H1 (cell line): ENCODE measurements around the gene C3AR1. TPM values are rescaled to one million over a fixed set of nuclear protein-coding genes. Genes with fewer than 3 reads are reported as not detected.

ENCODE experiments used
- CTCF ChIA-PET: fragments of 300-600 bp; sonication (Branson Sonifier 250); formaldehyde crosslinking; loops from one replicate; lab custom pipeline; 2021; ENCODE audit not compliant: partially characterized antibody; lab: Charles Lee
- POLR2A ChIA-PET: fragments of 300-600 bp; sonication (Branson Sonifier 250); formaldehyde crosslinking; loops from one replicate; lab custom pipeline; 2021; ENCODE audit warnings: inconsistent platforms; ENCODE audit not compliant: partially characterized antibody; lab: Charles Lee
- DNase-seq, 2 experiments: peaks; one replicate each; pipeline versions ENCODE4 v3.0.0 to v3.0.0-alpha.2; 2010 to 2022; ENCODE audit warnings: low spot score in 2 of 2, low read depth in 1 of 2, mixed read lengths in 1 of 2
- FAIRE-seq: peaks from 2 replicates; lab custom pipeline; 2011; peaks lifted over from hg19 to GRCh38; lab: Jason Lieb, UNC
- H2AFZ ChIP-seq: 2 replicates; pipeline ENCODE4 v1.8.1; 2012; ENCODE audit warnings: low read length, inconsistent platforms
- H2AK5ac ChIP-seq: 2 replicates; pipeline ENCODE4 v1.6.1; 2013; ENCODE audit warnings: low read depth, low read length
- H2BK120ac ChIP-seq: replicated peaks from 2 replicates; pipeline ENCODE3; 2013; ENCODE audit warnings: low read depth, low read length, inconsistent platforms
- H2BK12ac ChIP-seq: 2 replicates; pipeline ENCODE4 v1.6.1; 2013; ENCODE audit warnings: low read depth, low read length
- H2BK15ac ChIP-seq: 2 replicates; pipeline ENCODE4 v1.6.1; 2013; ENCODE audit warnings: low read length
- H2BK20ac ChIP-seq: 2 replicates; pipeline ENCODE4 v1.6.1; 2013; ENCODE audit warnings: low read length
- H2BK5ac ChIP-seq: 2 replicates; pipeline ENCODE4 v1.6.1; 2013; ENCODE audit warnings: low read depth, low read length
- H3K14ac ChIP-seq: 2 replicates; pipeline ENCODE4 v1.6.1; 2013; ENCODE audit warnings: inconsistent platforms; ENCODE audit not compliant: insufficient read length
- H3K18ac ChIP-seq: 2 replicates; pipeline ENCODE4 v1.6.1; 2013; ENCODE audit warnings: low read length; ENCODE audit errors: extremely low read depth
- H3K23ac ChIP-seq: 2 replicates; pipeline ENCODE4 v1.6.1; 2013; ENCODE audit warnings: inconsistent platforms; ENCODE audit not compliant: insufficient read length
- H3K23me2 ChIP-seq: 2 replicates; pipeline ENCODE4 v1.6.1; 2013; ENCODE audit warnings: low read depth, low read length
- H3K27ac ChIP-seq: 2 replicates; pipeline ENCODE4 v1.6.1; 2011; ENCODE audit warnings: low read depth, low read length, inconsistent platforms
- H3K27me3 ChIP-seq, 4 experiments: replicated peaks in 1 of 4; 1 replicate in 1 of 4; 2 replicates in 3 of 4; pipeline versions ENCODE4 v1.6.1 to v1.8.1; 2011 to 2013; ENCODE audit warnings: low read length in 3 of 4, mild to moderate bottlenecking in 3 of 4, inconsistent platforms in 2 of 4, mixed read lengths in 2 of 4, moderate library complexity in 1 of 4; ENCODE audit not compliant: control insufficient read depth in 3 of 4, insufficient read depth in 3 of 4; ENCODE audit errors: extremely low read depth in 1 of 4
- H3K36me3 ChIP-seq, 4 experiments: 2 replicates each; pipeline versions ENCODE4 v1.6.1 to v1.8.1; 2011 to 2013; ENCODE audit warnings: mild to moderate bottlenecking in 4 of 4, low read length in 3 of 4, moderate library complexity in 2 of 4, control low read depth in 1 of 4, inconsistent platforms in 1 of 4; ENCODE audit not compliant: insufficient read depth in 4 of 4, control insufficient read depth in 2 of 4
- H3K4ac ChIP-seq: replicated peaks from 2 replicates; pipeline ENCODE3; 2013; ENCODE audit warnings: low read length, low read depth, mixed read lengths, inconsistent platforms; ENCODE audit not compliant: insufficient read length
- H3K4me1 ChIP-seq, 4 experiments: replicated peaks in 1 of 4; 1 replicate in 1 of 4; 2 replicates in 3 of 4; pipeline versions ENCODE4 v1.6.1 to v1.8.1; 2011 to 2013; ENCODE audit warnings: low read length in 3 of 4, inconsistent platforms in 2 of 4, mixed read lengths in 1 of 4; ENCODE audit not compliant: insufficient read depth in 4 of 4, control insufficient read depth in 3 of 4
- H3K4me2 ChIP-seq, 2 experiments: 2 replicates each; pipeline versions ENCODE4 v1.6.1 to v1.8.1; 2011 to 2013; ENCODE audit warnings: low read depth in 2 of 2, low read length in 2 of 2, control low read depth in 1 of 2, inconsistent platforms in 1 of 2, mild to moderate bottlenecking in 1 of 2; ENCODE audit not compliant: insufficient read depth in 1 of 2
- H3K4me3 ChIP-seq, 4 experiments: fragments of 200-600, 300-600 bp in 1 of 4; sonication (generic), shearing (Covaris generic), sonication (Bioruptor Twin) in 1 of 4; 2 replicates each; pipeline versions ENCODE4 v1.5.1 to v1.8.1; 2011 to 2016; ENCODE audit warnings: low read length in 4 of 4, low read depth in 3 of 4, control low read depth in 2 of 4, inconsistent platforms in 2 of 4, mild to moderate bottlenecking in 2 of 4, mixed read lengths in 1 of 4, moderate library complexity in 1 of 4; ENCODE audit not compliant: insufficient read depth in 2 of 4; ENCODE audit errors: extremely low read depth in 1 of 4
- H3K56ac ChIP-seq: replicated peaks from 2 replicates; pipeline ENCODE3; 2013; ENCODE audit warnings: low read depth, mild to moderate bottlenecking, mixed read lengths, low read length, inconsistent platforms; ENCODE audit not compliant: insufficient read length
- H3K79me1 ChIP-seq: 2 replicates; pipeline ENCODE4 v1.6.1; 2013; ENCODE audit warnings: low read depth, low read length, control low read depth
- H3K79me2 ChIP-seq, 2 experiments: 2 replicates each; pipeline versions ENCODE4 v1.6.1 to v1.8.1; 2012 to 2013; ENCODE audit warnings: low read length in 2 of 2, mild to moderate bottlenecking in 2 of 2, inconsistent platforms in 1 of 2; ENCODE audit not compliant: insufficient read depth in 2 of 2, control insufficient read depth in 1 of 2
- H3K9ac ChIP-seq, 4 experiments: replicated peaks in 1 of 4; 1 replicate in 1 of 4; 2 replicates in 3 of 4; pipeline versions ENCODE4 v1.6.1 to v1.8.1; 2011 to 2013; ENCODE audit warnings: low read depth in 3 of 4, low read length in 3 of 4, control low read depth in 2 of 4, mild to moderate bottlenecking in 2 of 4, moderate library complexity in 2 of 4, inconsistent platforms in 1 of 4; ENCODE audit errors: extremely low read depth in 1 of 4
- H3K9me3 ChIP-seq, 2 experiments: 2 replicates each; pipeline versions ENCODE4 v1.6.1 to v1.8.1; 2012 to 2013; ENCODE audit warnings: mild to moderate bottlenecking in 2 of 2, moderate library complexity in 2 of 2, control low read depth in 1 of 2, inconsistent platforms in 1 of 2, low read depth in 1 of 2, low read length in 1 of 2, mixed read lengths in 1 of 2; ENCODE audit not compliant: insufficient read depth in 2 of 2
- H4K20me1 ChIP-seq, 2 experiments: replicated peaks in 1 of 2; 2 replicates each; pipeline versions ENCODE3 to v1.8.1; 2011 to 2013; ENCODE audit warnings: inconsistent platforms in 2 of 2, low read length in 2 of 2, mild to moderate bottlenecking in 1 of 2; ENCODE audit not compliant: insufficient read depth in 2 of 2, control insufficient read depth in 1 of 2
- H4K5ac ChIP-seq: 2 replicates; pipeline ENCODE4 v1.6.1; 2013; ENCODE audit warnings: low read length, low read depth, mixed read lengths, inconsistent platforms; ENCODE audit not compliant: insufficient read length
- H4K8ac ChIP-seq: 2 replicates; pipeline ENCODE4 v1.8.0; 2013; ENCODE audit warnings: mild to moderate bottlenecking, moderate library complexity, low read length, inconsistent platforms; ENCODE audit not compliant: insufficient read depth; ENCODE audit errors: extremely low read depth
- H4K91ac ChIP-seq: replicated peaks from 2 replicates; pipeline ENCODE3; 2013; ENCODE audit warnings: low read length, mixed read lengths, inconsistent platforms; ENCODE audit not compliant: insufficient read length
- CBX8 ChIP-seq: fragments of 300-800, 300-1000 bp; sonication (generic); IDR thresholded peaks from 2 replicates; pipeline ENCODE4 v1.7.1; 2016; ENCODE audit warnings: low read depth, low read length, borderline replicate concordance
- KDM5A ChIP-seq: fragments of 200-600 bp; IDR thresholded peaks from 2 replicates; pipeline ENCODE4 v1.7.1; 2012; ENCODE audit warnings: mild to moderate bottlenecking, low read length, inconsistent platforms, mixed read lengths
- POLR2A ChIP-seq, 2 experiments: IDR thresholded peaks; 1 replicate in 1 of 2; 2 replicates in 1 of 2; pipeline ENCODE4 v1.6.1; 2011; ENCODE audit warnings: low read depth in 2 of 2, low read length in 2 of 2, mild to moderate bottlenecking in 2 of 2; ENCODE audit errors: control extremely low read depth in 1 of 2
- SP4 ChIP-seq: IDR thresholded peaks from 2 replicates; pipeline ENCODE4 v1.6.1; 2012; ENCODE audit warnings: low read length, inconsistent platforms
- TAF7 ChIP-seq: optimal IDR thresholded peaks from 2 replicates; pipeline ENCODE3; 2011; ENCODE audit warnings: low read depth, mild to moderate bottlenecking, inconsistent platforms, low read length, moderate library complexity, borderline replicate concordance
- WGBS, 2 experiments: shearing (Covaris generic) in 1 of 2; methylation state at CpG; one replicate each; pipeline versions ENCODE4 v1.1.6 to v1.1.7; 2013 to 2015; ENCODE audit warnings: low lambda C conversion rate in 2 of 2, mixed read lengths in 2 of 2, inconsistent platforms in 1 of 2, low coverage in 1 of 2, missing lambda C conversion rate in 1 of 2; ENCODE audit not compliant: insufficient replicate concordance in 2 of 2, insufficient coverage in 1 of 2, insufficient read length in 1 of 2; ENCODE audit errors: extremely low coverage in 1 of 2, missing lambda C conversion rate in 1 of 2; 5-methylcytosine and 5-hydroxymethylcytosine counted together
- polyA plus RNA-seq, 7 experiments: library from polyadenylated mRNA; depleted of rRNA in 3 of 7; stranded (reverse) in 5 of 7; unstranded in 2 of 7; fragments of >200 nt in 5 of 7; fragments of 200-250 nt in 2 of 7; gene quantifications; 1 replicate in 5 of 7; 2 replicates in 1 of 7; 4 replicates in 1 of 7; pipeline versions ENCODE4 v1.2.1 to v1.2.3, GENCODE V29; 2011 to 2013; ENCODE audit warnings: missing spikeins in 2 of 7, mixed read lengths in 2 of 7
- total RNA-seq: library from RNA; stranded (reverse); fragmentation: NEBNext Ultra II Directional; extraction: Animal tissue kit (Norgen Biotek cat#: 25700); gene quantifications from 2 replicates; pipeline ENCODE4 v1.2.1, GENCODE V29; 2021
- TF ChIP-seq, protein P1 (sequence below): IDR thresholded peaks from 2 replicates; pipeline ENCODE4 v1.6.1; 2012; ENCODE audit warnings: inconsistent platforms
- TF ChIP-seq, protein P2 (sequence below): IDR thresholded peaks from 2 replicates; pipeline ENCODE4 v1.6.1; 2012; ENCODE audit warnings: inconsistent platforms
- TF ChIP-seq, protein P3 (sequence below), 3 experiments: IDR thresholded peaks; 1 replicate in 2 of 3; 2 replicates in 1 of 3; pipeline versions ENCODE4 v1.5.1 to v1.6.1; 2011; ENCODE audit warnings: low read length in 3 of 3, mild to moderate bottlenecking in 3 of 3, inconsistent platforms in 2 of 3, low read depth in 1 of 3, moderate library complexity in 1 of 3; ENCODE audit not compliant: insufficient read depth in 1 of 3; ENCODE audit errors: control extremely low read depth in 1 of 3
- TF ChIP-seq, protein P4 (sequence below): IDR thresholded peaks from 2 replicates; pipeline ENCODE4 v1.6.1; 2011; ENCODE audit warnings: low read length, improper control_type of control experiment

C3AR1 gene
- total and polyA plus RNA-seq, 2 of the 8 experiments (the other 6 are each of a cell fraction or from before 2014, with no cell fraction given): not detected

DNA sequence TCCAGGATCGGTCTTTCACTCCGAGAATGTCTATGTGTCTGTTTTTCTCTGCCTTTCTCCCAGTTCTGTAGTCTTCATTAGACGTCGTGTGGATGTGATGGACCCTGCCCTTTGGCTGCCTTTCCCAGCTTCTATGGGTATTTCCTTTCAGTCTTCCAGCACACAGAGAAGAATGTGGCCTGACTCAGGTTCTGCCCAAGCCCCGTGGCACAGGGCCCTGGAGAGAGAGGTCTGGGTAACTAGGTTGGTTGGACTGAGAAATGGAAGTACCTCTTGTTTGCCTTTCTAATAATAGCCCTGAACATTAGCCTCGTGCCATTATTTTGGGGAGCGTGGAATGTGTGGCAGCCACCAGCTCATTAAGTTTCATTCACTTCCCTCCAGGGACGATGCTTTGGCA is 29.8 kb downstream of the C3AR1 start:
- peak overlapping the region in 1 of 2 experiments; percentile 30; a peak in 1 of 4 replicates for H3K4me2 ChIP-seq
- H3K9ac ChIP-seq: no peak overlapping the region
- no peak overlapping the region for H3K14ac ChIP-seq
- DNase-seq (no peak), FAIRE-seq (no peak)
- no peak overlapping the region for H3K18ac ChIP-seq
- H3K23me2 ChIP-seq: peaks cover 23% of the 10 kb centered on the region
- peaks cover 5% of the 10 kb centered on the region; the same call in 1 of the 2 replicates for H3K79me1 ChIP-seq
- H4K5ac ChIP-seq: no peak overlapping the region
- H3K9me3 ChIP-seq: no peaks in the 10 kb centered on the region
- H3K4me1 ChIP-seq: peaks cover 21 to 39% (median 30%) of the 10 kb centered on the region in 4 experiments
- H3K4ac ChIP-seq: no peak overlapping the region
- WGBS, 2 experiments: 72% methylated on average over 8 of the region's 8 CpGs; no CpG with 5 or more reads in 1 of the 2 experiments
- no peak overlapping the region for H3K56ac ChIP-seq
- no peak overlapping the region for H3K23ac ChIP-seq
- peaks cover 0 to 6% (median 2%) of the 10 kb centered on the region in 4 experiments; a peak in 2 of 8 replicates for H3K36me3 ChIP-seq
- no peak overlapping the region for H2BK20ac ChIP-seq
- no peak overlapping the region for H2BK12ac ChIP-seq
- POLR2A ChIA-PET: no interaction called here
- CTCF ChIA-PET: interaction anchor here (1.0 to 3.1 kb wide), 2 partner anchors 10 to 58 kb away, joined by 3 to 17 read pairs; no protein-coding TSS in a partner anchor
- H4K91ac ChIP-seq: peak overlapping the region; percentile 20
- peaks cover 0 to 21% of the 10 kb centered on the region in 2 experiments; a peak in 1 of 4 replicates for H3K79me2 ChIP-seq
- no peak overlapping the region for H2AFZ ChIP-seq
- H2BK120ac ChIP-seq: no peak overlapping the region
- no peak overlapping the region for H2AK5ac ChIP-seq
- H3K27me3 ChIP-seq: no peaks in the 10 kb centered on the region
- H2BK15ac ChIP-seq: no peak overlapping the region
- H4K8ac ChIP-seq: no peak overlapping the region
- H4K20me1 ChIP-seq: peaks cover 0 to 2% of the 10 kb centered on the region in 2 experiments
- H3K27ac ChIP-seq: no peak overlapping the region
- no peak overlapping the region for H3K4me3 ChIP-seq
- H2BK5ac ChIP-seq: no peak overlapping the region
- TF ChIP-seq SP4: no peak
- no peak for TF ChIP-seq CBX8
- TF ChIP-seq, protein P1, sequence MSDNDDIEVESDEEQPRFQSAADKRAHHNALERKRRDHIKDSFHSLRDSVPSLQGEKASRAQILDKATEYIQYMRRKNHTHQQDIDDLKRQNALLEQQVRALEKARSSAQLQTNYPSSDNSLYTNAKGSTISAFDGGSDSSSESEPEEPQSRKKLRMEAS: no peak
- TF ChIP-seq KDM5A: no peak
- TF ChIP-seq, protein P2, sequence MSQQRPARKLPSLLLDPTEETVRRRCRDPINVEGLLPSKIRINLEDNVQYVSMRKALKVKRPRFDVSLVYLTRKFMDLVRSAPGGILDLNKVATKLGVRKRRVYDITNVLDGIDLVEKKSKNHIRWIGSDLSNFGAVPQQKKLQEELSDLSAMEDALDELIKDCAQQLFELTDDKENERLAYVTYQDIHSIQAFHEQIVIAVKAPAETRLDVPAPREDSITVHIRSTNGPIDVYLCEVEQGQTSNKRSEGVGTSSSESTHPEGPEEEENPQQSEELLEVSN: no peak
- no peak for TF ChIP-seq TAF7
- TF ChIP-seq POLR2A (IDR thresholded peaks at IDR 0.05; ENCODE audit: control extremely low read depth in 1 of 2, low read depth in 2 of 2, low read length in 2 of 2): no peak
- TF ChIP-seq, protein P3, sequence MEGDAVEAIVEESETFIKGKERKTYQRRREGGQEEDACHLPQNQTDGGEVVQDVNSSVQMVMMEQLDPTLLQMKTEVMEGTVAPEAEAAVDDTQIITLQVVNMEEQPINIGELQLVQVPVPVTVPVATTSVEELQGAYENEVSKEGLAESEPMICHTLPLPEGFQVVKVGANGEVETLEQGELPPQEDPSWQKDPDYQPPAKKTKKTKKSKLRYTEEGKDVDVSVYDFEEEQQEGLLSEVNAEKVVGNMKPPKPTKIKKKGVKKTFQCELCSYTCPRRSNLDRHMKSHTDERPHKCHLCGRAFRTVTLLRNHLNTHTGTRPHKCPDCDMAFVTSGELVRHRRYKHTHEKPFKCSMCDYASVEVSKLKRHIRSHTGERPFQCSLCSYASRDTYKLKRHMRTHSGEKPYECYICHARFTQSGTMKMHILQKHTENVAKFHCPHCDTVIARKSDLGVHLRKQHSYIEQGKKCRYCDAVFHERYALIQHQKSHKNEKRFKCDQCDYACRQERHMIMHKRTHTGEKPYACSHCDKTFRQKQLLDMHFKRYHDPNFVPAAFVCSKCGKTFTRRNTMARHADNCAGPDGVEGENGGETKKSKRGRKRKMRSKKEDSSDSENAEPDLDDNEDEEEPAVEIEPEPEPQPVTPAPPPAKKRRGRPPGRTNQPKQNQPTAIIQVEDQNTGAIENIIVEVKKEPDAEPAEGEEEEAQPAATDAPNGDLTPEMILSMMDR (IDR thresholded peaks at IDR 0.05; ENCODE audit: control extremely low read depth in 1 of 3, insufficient read depth in 1 of 3, low read depth in 1 of 3, low read length in 3 of 3): no peak
- TF ChIP-seq, protein P4, sequence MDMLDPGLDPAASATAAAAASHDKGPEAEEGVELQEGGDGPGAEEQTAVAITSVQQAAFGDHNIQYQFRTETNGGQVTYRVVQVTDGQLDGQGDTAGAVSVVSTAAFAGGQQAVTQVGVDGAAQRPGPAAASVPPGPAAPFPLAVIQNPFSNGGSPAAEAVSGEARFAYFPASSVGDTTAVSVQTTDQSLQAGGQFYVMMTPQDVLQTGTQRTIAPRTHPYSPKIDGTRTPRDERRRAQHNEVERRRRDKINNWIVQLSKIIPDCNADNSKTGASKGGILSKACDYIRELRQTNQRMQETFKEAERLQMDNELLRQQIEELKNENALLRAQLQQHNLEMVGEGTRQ: no peak
